Neuronal stem cell (in vitro differentiated cells): Measurements from ENCODE around the gene ACP2.
A peak's percentile ranks its signal among the peaks of the same experiment; 100 is the strongest.

Experiments used
- DNase-seq: peaks from one replicate; pipeline ENCODE4 v3.0.0-alpha.2; 2013; ENCODE audit warnings: low spot score
- H2AFZ ChIP-seq: one replicate; pipeline ENCODE4 v1.6.1; 2013; ENCODE audit warnings: mild to moderate bottlenecking, low read length, inconsistent platforms
- H2AK5ac ChIP-seq: 2 replicates; pipeline ENCODE4 v1.6.1; 2013; ENCODE audit warnings: low read depth, mild to moderate bottlenecking, inconsistent platforms, low read length, moderate library complexity, mixed read lengths
- H2BK120ac ChIP-seq: 2 replicates; pipeline ENCODE4 v1.6.1; 2013; ENCODE audit warnings: low read depth, mild to moderate bottlenecking, inconsistent platforms, low read length, moderate library complexity, mixed read lengths
- H2BK12ac ChIP-seq: one replicate; pipeline ENCODE4 v1.6.1; 2013; ENCODE audit warnings: low read length, inconsistent platforms
- H2BK15ac ChIP-seq: 2 replicates; pipeline ENCODE4 v1.6.1; 2013; ENCODE audit warnings: mild to moderate bottlenecking, low read length, inconsistent platforms, mixed read lengths
- H2BK5ac ChIP-seq: one replicate; pipeline ENCODE4 v1.6.1; 2013; ENCODE audit warnings: inconsistent platforms, mild to moderate bottlenecking, low read length, moderate library complexity
- H3K14ac ChIP-seq: one replicate; pipeline ENCODE4 v1.6.1; 2013; ENCODE audit warnings: low read length, inconsistent platforms
- H3K18ac ChIP-seq: 2 replicates; pipeline ENCODE4 v1.6.1; 2013; ENCODE audit warnings: low read length, inconsistent platforms
- H3K23ac ChIP-seq: 2 replicates; pipeline ENCODE4 v1.6.1; 2013; ENCODE audit warnings: low read depth, mild to moderate bottlenecking, mixed read lengths, low read length, inconsistent platforms; ENCODE audit not compliant: poor library complexity
- H3K27ac ChIP-seq: replicated peaks from 3 replicates; pipeline ENCODE4 v1.5.1; 2013; ENCODE audit warnings: low read length, inconsistent platforms
- H3K27me3 ChIP-seq, 3 experiments: 2 replicates each; pipeline ENCODE4 v1.6.1; 2013; ENCODE audit warnings: low read length in 3 of 3, mild to moderate bottlenecking in 2 of 3, inconsistent platforms in 1 of 3, low read depth in 1 of 3, mixed read lengths in 1 of 3, moderate library complexity in 1 of 3; ENCODE audit not compliant: control insufficient read depth in 3 of 3, insufficient read depth in 3 of 3
- H3K36me3 ChIP-seq, 2 donors: replicated peaks in 1 of 2; 2 replicates each; pipeline ENCODE4 v1.6.1; 2013; ENCODE audit warnings: low read length in 2 of 2; ENCODE audit not compliant: control insufficient read depth in 2 of 2, insufficient read depth in 2 of 2
- H3K4ac ChIP-seq: 2 replicates; pipeline ENCODE4 v1.6.1; 2013; ENCODE audit warnings: inconsistent platforms, mild to moderate bottlenecking, low read length, moderate library complexity
- H3K4me1 ChIP-seq, 2 donors: 1 replicate in 1 of 2; 2 replicates in 1 of 2; pipeline ENCODE4 v1.6.1; 2013; ENCODE audit warnings: low read length in 2 of 2, low read depth in 1 of 2; ENCODE audit not compliant: control insufficient read depth in 2 of 2, insufficient read depth in 1 of 2
- H3K4me2 ChIP-seq: one replicate; pipeline ENCODE4 v1.6.1; 2013; ENCODE audit warnings: mild to moderate bottlenecking, low read length, inconsistent platforms; ENCODE audit not compliant: insufficient read depth, poor library complexity, severe bottlenecking
- H3K4me3 ChIP-seq, 2 donors: 2 replicates each; pipeline ENCODE4 v1.5.1; 2013; ENCODE audit warnings: low read length in 2 of 2, mild to moderate bottlenecking in 2 of 2, inconsistent platforms in 1 of 2, moderate library complexity in 1 of 2
- H3K79me1 ChIP-seq: one replicate; pipeline ENCODE4 v1.6.1; 2013; ENCODE audit warnings: low read depth, mild to moderate bottlenecking, inconsistent platforms, low read length, moderate library complexity
- H3K9ac ChIP-seq: one replicate; pipeline ENCODE4 v1.6.1; 2013; ENCODE audit warnings: mild to moderate bottlenecking, low read depth, low read length, inconsistent platforms; ENCODE audit not compliant: poor library complexity
- H3K9me3 ChIP-seq, 2 donors: replicated peaks in 1 of 2; 2 replicates each; pipeline versions ENCODE3 to v1.6.1; 2013; ENCODE audit warnings: low read length in 2 of 2, mild to moderate bottlenecking in 2 of 2, inconsistent platforms in 1 of 2, low read depth in 1 of 2, mixed read lengths in 1 of 2, moderate library complexity in 1 of 2; ENCODE audit not compliant: control insufficient read depth in 2 of 2, insufficient read depth in 1 of 2
- H4K8ac ChIP-seq: one replicate; pipeline ENCODE4 v1.6.1; 2013; ENCODE audit warnings: low read depth, mild to moderate bottlenecking, inconsistent platforms, low read length, moderate library complexity
- H4K91ac ChIP-seq: one replicate; pipeline ENCODE4 v1.6.1; 2013; ENCODE audit warnings: low read length, low read depth, mild to moderate bottlenecking, inconsistent platforms; ENCODE audit not compliant: poor library complexity
- WGBS, 2 donors: extraction: QIAGEN DNeasy Blood & Tissue Kit; methylation state at CpG; one replicate each; pipeline ENCODE4 v1.1.7; 2013; ENCODE audit warnings: missing lambda C conversion rate in 2 of 2, mixed read lengths in 1 of 2; ENCODE audit not compliant: insufficient read length in 2 of 2, insufficient replicate concordance in 1 of 2; ENCODE audit errors: extremely low coverage in 2 of 2; 5-methylcytosine and 5-hydroxymethylcytosine counted together

ACP2 gene

DNA sequence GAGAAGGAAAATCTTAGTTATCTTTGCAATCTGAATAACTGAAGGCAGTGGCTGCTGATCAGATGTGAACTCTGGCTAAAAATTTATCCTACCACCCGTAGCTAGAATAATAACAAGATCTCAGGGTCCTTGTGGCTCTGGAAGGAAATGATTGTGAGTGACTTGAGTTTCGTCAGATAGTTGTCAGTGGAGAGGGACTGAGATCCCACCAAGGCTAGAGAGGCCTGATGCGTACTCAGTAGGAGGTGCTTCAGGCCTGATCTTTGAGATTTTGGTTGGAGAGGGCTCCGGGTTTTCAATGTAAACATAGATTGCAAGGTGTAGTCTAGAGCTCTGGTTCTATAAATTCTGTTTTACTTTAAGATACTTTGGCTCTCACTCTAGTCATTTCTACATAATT, 22.7 kb upstream of the ACP2 start:
- Histone ChIP-seq H4K91ac (no peak overlapping the region), H2BK5ac (no peak overlapping the region), H4K8ac (no peak overlapping the region), H2BK15ac (no peak overlapping the region), H3K18ac (no peak overlapping the region), H3K27me3 (no peaks in the 10 kb centered on the region), H2BK120ac (no peak overlapping the region), H3K36me3 (peaks cover 12 to 26% of the 10 kb centered on the region in 2 donors), H3K27ac (no peak overlapping the region), H2AK5ac (no peak overlapping the region), H2AFZ (no peak overlapping the region), H3K14ac (no peak overlapping the region), H3K4me2 (no peak overlapping the region), H3K23ac (no peak overlapping the region), H3K4me1 (peaks cover 19 to 31% of the 10 kb centered on the region in 2 donors), H2BK12ac (no peak overlapping the region), H3K4ac (no peak overlapping the region), H3K9ac (no peak overlapping the region), H3K9me3 (no peaks in the 10 kb centered on the region), H3K79me1 (peaks cover 2% of the 10 kb centered on the region), H3K4me3 (peak overlapping the region in 1 of 2 donors; percentile 61)
- no CpG with 5 or more reads among the region's 4 CpGs for WGBS, 2 donors
- no peak for DNase-seq

DNA sequence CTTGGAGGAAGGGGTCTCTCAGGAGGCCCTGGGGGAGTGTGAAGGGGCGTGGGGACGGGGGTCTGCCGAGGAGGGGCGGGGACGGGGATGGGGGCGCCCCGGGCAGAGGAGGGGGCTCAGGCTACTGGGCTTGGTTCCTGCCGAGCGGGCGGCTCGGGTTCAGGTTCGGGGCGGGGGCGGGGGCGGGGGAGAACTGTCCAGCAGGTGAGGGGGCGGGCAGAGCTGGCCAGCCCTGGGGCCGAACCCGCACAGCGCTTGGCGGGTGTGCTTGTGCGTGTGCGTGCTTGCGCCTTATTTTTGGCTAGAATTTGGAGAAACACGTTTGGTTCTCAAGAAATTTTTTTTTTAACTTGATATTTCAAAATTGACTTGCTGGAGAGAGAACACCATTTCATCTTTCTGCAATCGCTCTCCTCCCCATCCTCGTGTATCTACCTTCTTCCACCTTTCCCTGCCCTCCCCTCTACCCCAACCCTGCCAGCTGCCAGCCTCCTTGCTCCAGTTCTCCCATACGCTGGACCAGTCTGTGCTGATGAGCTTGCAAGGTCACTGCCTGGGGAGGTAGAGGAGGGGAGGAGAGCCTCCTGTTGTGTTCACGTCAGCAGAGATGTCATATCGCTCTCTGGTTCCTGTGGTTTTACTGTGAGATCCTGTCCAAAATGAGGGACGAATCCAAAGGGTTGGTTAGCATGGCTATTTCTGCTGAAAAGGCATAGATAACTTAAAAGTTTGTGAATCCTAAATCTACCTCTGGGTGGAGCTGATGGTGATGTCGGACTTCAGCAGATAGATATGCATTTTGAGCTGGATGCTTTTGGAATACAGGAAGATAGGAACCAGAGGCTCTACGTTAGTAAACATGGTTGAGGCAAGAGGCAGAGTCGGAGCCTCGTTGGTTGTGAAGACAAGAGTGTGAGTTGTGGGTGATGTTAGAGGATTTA, 22.0 kb upstream of the ACP2 start:
- H2AFZ ChIP-seq = peak overlapping the region; percentile 95
- H3K4me1 ChIP-seq = peaks cover 19 to 31% of the 10 kb centered on the region in 2 donors
- H3K4me2 ChIP-seq = peak overlapping the region; percentile 59
- no peak overlapping the region for H2BK120ac ChIP-seq
- no peak overlapping the region for H4K8ac ChIP-seq
- H3K27ac ChIP-seq = peak overlapping the region; percentile 98
- no peak for DNase-seq
- H3K4ac ChIP-seq = no peak overlapping the region
- H3K9me3 ChIP-seq = no peaks in the 10 kb centered on the region
- H2AK5ac ChIP-seq = no peak overlapping the region
- H3K23ac ChIP-seq = no peak overlapping the region
- WGBS, 2 donors = no CpG with 5 or more reads among the region's 34 CpGs
- no peak overlapping the region for H4K91ac ChIP-seq
- no peak overlapping the region for H2BK12ac ChIP-seq
- H3K4me3 ChIP-seq = peak overlapping the region; percentile 61 to 97
- peak overlapping the region; percentile 48 for H2BK5ac ChIP-seq
- peaks cover 5 to 19% of the 10 kb centered on the region in 2 donors for H3K36me3 ChIP-seq
- H2BK15ac ChIP-seq = no peak overlapping the region
- no peak overlapping the region for H3K18ac ChIP-seq
- no peak overlapping the region for H3K14ac ChIP-seq
- peaks cover 2% of the 10 kb centered on the region for H3K79me1 ChIP-seq
- no peaks in the 10 kb centered on the region for H3K27me3 ChIP-seq
- H3K9ac ChIP-seq = peak overlapping the region; percentile 88

- Histone ChIP-seq H3K9me3 (no peaks in the 10 kb centered on the region), H3K4me3 (peak within 1 kb of the TSS; percentile 61 to 97), H3K14ac (no peak within 1 kb of the TSS), H3K36me3 (peaks cover 4 to 12% of the 10 kb centered on the region in 2 donors), H2AFZ (peak within 1 kb of the TSS; percentile 95), H2BK5ac (peak within 1 kb of the TSS; percentile 48), H3K23ac (peak within 1 kb of the TSS; percentile 59), H3K9ac (peak within 1 kb of the TSS; percentile 88), H3K79me1 (peaks cover 2% of the 10 kb centered on the region), H3K18ac (peak within 1 kb of the TSS; percentile 98), H3K4me2 (peak within 1 kb of the TSS; percentile 59), H3K27ac (peak within 1 kb of the TSS; percentile 98), H2BK120ac (peak within 1 kb of the TSS; percentile 42), H4K91ac (no peak within 1 kb of the TSS), H4K8ac (no peak within 1 kb of the TSS), H3K4me1 (peaks cover 19 to 31% of the 10 kb centered on the region in 2 donors), H3K27me3 (no peaks in the 10 kb centered on the region), H3K4ac (no peak within 1 kb of the TSS), H2AK5ac (no peak within 1 kb of the TSS), H2BK15ac (no peak within 1 kb of the TSS), H2BK12ac (no peak within 1 kb of the TSS)
- peak; percentile 86 for DNase-seq
- WGBS, 2 donors = no CpG with 5 or more reads among the region's 57 CpGs
Observed at GRCh38 chr11:47269829-47270305, 21.3 kb upstream of the ACP2 start, which contains the start of gene MADD. Gene MADD (plus strand): TSS chr11:47270133.
